ENCODE data around the gene CLDN3. TPM values are rescaled to one million over a fixed set of nuclear protein-coding genes. Genes with fewer than 3 reads are reported as not detected.
"Not testable (repeated sequence)": the region's sequence is repeated elsewhere in the genome, so short reads cannot be mapped to it uniquely, and the experiment has no call there.

CLDN3 gene
- total RNA-seq, 1 experiment from 2014 or later, result not detected

DNA sequence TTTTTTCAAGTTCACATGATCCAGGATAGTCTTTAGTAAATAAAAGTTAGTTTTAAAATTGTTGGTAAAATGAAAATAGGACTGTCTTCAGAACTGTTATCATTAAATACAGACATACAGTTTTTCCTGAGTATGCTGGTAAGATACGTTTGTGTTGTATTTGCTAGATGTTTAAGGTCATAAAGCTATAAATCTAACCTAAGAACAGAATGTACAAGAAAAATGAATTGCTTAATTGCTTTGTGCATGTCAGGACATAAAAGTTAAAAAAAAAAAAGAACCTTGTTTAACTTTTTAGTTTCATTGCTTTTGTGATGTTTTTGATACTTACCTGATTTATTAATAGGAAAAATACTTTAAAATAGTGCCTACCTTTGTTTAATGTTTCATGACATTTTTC, 31.5 kb upstream of the CLDN3 start:
- CTCF ChIA-PET, result interaction anchor here (0.6 to 1.1 kb wide), 2 partner anchors 45 to 224 kb away, joined by 3 to 6 read pairs; no protein-coding TSS in a partner anchor
- intact Hi-C loops (cut with micrococcal nuclease), result loop anchor here (10.0 kb wide), 1 partner anchor 57 kb away; no protein-coding TSS in a partner anchor
- no peaks in the 10 kb centered on the region for H3K27me3 Mint-ChIP-seq (ENCODE audit: insufficient read depth, unreplicated experiment)
- H3K36me3 Mint-ChIP-seq (ENCODE audit: insufficient read depth, unreplicated experiment), result no peaks in the 10 kb centered on the region
- POLR2A ChIA-PET, result interaction anchor here (1.1 to 3.2 kb wide), 5 partner anchors 7 to 62 kb away, joined by 3 to 17 read pairs (median 10); partner anchors contain the start of gene ABHD11
- peaks cover 12% of the 10 kb centered on the region for H3K4me1 Mint-ChIP-seq (ENCODE audit: insufficient read depth, unreplicated experiment)
- no peak for DNase-seq (ENCODE audit: unreplicated experiment)
- no TSS peak for BruUV-seq (replicated peaks)
- no peaks in the 10 kb centered on the region for H3K9me3 Mint-ChIP-seq (ENCODE audit: unreplicated experiment)
- peak overlapping the region; percentile 8 for H3K27ac Mint-ChIP-seq (ENCODE audit: low read depth, unreplicated experiment)
- no peak overlapping the region for H3K4me3 Mint-ChIP-seq (ENCODE audit: unreplicated experiment)
- TF ChIP-seq, protein P1, sequence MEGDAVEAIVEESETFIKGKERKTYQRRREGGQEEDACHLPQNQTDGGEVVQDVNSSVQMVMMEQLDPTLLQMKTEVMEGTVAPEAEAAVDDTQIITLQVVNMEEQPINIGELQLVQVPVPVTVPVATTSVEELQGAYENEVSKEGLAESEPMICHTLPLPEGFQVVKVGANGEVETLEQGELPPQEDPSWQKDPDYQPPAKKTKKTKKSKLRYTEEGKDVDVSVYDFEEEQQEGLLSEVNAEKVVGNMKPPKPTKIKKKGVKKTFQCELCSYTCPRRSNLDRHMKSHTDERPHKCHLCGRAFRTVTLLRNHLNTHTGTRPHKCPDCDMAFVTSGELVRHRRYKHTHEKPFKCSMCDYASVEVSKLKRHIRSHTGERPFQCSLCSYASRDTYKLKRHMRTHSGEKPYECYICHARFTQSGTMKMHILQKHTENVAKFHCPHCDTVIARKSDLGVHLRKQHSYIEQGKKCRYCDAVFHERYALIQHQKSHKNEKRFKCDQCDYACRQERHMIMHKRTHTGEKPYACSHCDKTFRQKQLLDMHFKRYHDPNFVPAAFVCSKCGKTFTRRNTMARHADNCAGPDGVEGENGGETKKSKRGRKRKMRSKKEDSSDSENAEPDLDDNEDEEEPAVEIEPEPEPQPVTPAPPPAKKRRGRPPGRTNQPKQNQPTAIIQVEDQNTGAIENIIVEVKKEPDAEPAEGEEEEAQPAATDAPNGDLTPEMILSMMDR (IDR thresholded peaks at IDR 0.05; ENCODE audit: unreplicated experiment), result no peak

DNA sequence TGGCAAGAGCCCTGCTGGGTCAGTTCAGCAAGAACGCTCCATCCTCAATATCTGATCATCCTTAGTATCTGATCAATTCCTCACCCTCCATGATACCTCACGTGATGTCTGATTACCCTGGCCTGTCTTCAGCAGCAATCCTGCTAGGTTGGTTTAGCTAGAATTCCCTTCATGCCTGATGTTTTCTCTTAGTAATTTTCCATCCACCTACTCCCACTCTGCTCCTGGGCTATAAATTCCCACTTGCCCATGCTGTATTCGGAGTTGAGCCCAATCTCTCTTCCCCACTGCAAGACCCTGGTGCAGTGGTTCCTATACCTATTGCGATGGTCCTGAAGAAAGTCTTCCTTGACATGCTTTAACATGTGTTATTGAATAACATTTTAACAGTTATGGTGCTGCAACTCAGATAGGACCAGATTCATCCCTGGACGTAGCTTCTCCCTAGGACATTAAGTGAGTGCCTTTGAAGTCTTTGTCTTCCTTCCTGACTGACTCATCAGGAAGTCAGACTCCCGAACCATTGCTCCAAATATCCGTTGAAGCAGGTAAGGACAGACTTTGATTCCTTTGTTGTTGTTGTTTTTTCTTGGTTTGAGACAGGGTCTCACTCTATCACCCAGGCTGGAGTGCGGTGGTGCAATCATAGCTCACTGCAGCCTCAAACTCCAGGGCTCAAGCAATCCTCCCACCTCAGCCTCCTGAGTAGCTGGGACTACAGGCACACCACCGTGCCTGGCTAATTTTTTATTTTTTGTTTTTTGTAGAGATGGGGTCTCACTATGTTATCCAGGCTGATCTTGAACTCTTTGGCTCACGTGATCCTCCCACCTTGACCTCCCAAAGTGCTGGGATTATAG, 29.4 kb upstream of the CLDN3 start:
- Mint-ChIP-seq H3K36me3 (ENCODE audit: insufficient read depth, unreplicated experiment) (no peaks in the 10 kb centered on the region), H3K9me3 (ENCODE audit: unreplicated experiment) (no peaks in the 10 kb centered on the region), H3K4me1 (ENCODE audit: insufficient read depth, unreplicated experiment) (peaks cover 8% of the 10 kb centered on the region), H3K27ac (ENCODE audit: low read depth, unreplicated experiment) (no peak overlapping the region), H3K4me3 (ENCODE audit: unreplicated experiment) (no peak overlapping the region), H3K27me3 (ENCODE audit: insufficient read depth, unreplicated experiment) (no peaks in the 10 kb centered on the region)
- DNase-seq (ENCODE audit: unreplicated experiment), result peak; percentile 33
- TF ChIP-seq, protein P1 (IDR thresholded peaks at IDR 0.05; ENCODE audit: unreplicated experiment), result no peak
- intact Hi-C loops (cut with micrococcal nuclease), result loop anchor here (10.0 kb wide), 1 partner anchor 55 kb away; no protein-coding TSS in a partner anchor
- POLR2A ChIA-PET, result interaction anchor here (0.6 to 3.2 kb wide), 5 partner anchors 9 to 60 kb away, joined by 3 to 17 read pairs (median 9); partner anchors contain the start of gene ABHD11
- no TSS peak for BruUV-seq (replicated peaks)
- CTCF ChIA-PET, result no interaction called here

DNA sequence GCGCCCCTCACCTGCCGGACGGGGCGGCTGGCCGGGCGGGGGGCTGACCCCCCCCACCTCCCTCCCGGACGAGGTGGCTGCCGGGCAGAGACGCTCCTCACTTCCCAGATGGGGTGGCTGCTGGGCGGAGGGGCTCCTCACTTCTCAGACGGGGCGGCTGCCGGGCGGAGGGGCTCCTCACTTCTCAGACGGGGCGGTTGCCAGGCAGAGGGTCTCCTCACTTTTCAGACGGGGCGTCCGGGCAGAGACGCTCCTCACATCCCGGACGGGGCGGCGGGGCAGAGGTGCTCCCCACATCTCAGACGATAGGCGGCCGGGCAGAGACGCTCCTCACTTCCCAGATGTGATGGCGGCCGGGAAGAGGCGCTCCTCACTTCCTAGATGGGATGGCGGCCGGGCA, 27.1 kb upstream of the CLDN3 start:
- H3K27ac Mint-ChIP-seq (ENCODE audit: low read depth, unreplicated experiment); POLR2A ChIA-PET; CTCF ChIA-PET; intact Hi-C loops (cut with micrococcal nuclease); DNase-seq (ENCODE audit: unreplicated experiment); H3K9me3 Mint-ChIP-seq (ENCODE audit: unreplicated experiment); H3K27me3 Mint-ChIP-seq (ENCODE audit: insufficient read depth, unreplicated experiment); BruUV-seq (replicated peaks); H3K4me3 Mint-ChIP-seq (ENCODE audit: unreplicated experiment); H3K36me3 Mint-ChIP-seq (ENCODE audit: insufficient read depth, unreplicated experiment): not testable (repeated sequence)
- H3K4me1 Mint-ChIP-seq (ENCODE audit: insufficient read depth, unreplicated experiment), result peaks cover 10% of the 10 kb centered on the region

DNA sequence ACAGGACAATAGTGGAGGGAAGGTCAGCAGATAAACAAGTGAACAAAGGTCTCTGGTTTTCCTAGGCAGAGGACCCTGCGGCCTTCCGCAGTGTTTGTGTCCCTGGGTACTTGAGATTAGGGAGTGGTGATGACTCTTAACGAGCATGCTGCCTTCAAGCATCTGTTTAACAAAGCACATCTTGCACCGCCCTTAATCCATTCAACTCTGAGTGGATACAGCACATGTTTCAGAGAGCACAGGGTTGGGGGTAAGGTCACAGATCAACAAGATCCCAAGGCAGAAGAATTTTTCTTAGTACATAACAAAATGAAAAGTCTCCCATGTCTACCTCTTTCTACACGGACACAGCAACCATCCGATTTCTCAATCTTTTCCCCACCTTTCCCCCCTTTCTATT, 26.6 kb upstream of the CLDN3 start:
- DNase-seq (ENCODE audit: unreplicated experiment); BruUV-seq (replicated peaks); H3K36me3 Mint-ChIP-seq (ENCODE audit: insufficient read depth, unreplicated experiment); CTCF ChIA-PET; POLR2A ChIA-PET; H3K4me3 Mint-ChIP-seq (ENCODE audit: unreplicated experiment); H3K27ac Mint-ChIP-seq (ENCODE audit: low read depth, unreplicated experiment); H3K9me3 Mint-ChIP-seq (ENCODE audit: unreplicated experiment); intact Hi-C loops (cut with micrococcal nuclease); H3K27me3 Mint-ChIP-seq (ENCODE audit: insufficient read depth, unreplicated experiment): not testable (repeated sequence)
- peaks cover 15% of the 10 kb centered on the region for H3K4me1 Mint-ChIP-seq (ENCODE audit: insufficient read depth, unreplicated experiment)

DNA sequence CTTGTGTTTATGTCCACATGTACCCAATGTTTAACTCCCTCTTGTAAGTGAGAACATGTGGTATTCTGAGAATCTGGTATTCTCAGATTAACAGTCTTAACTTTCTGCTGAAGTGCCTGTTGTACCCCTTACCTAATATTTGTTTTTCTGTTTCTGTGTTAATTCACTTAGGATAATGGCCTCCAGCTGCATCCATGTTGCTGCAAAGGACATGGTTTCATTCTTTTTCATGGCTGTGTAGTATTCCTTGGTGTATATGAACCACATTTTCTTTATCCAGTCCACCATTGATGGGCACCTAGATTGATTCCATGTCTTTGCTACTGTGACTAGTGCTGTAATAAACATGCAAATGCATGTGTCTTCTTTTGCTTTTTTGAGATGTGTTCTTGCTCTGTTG, 25.1 kb upstream of the CLDN3 start:
- H3K9me3 Mint-ChIP-seq (ENCODE audit: unreplicated experiment); H3K36me3 Mint-ChIP-seq (ENCODE audit: insufficient read depth, unreplicated experiment); BruUV-seq (replicated peaks); intact Hi-C loops (cut with micrococcal nuclease); POLR2A ChIA-PET; H3K4me3 Mint-ChIP-seq (ENCODE audit: unreplicated experiment); H3K27ac Mint-ChIP-seq (ENCODE audit: low read depth, unreplicated experiment); DNase-seq (ENCODE audit: unreplicated experiment); H3K27me3 Mint-ChIP-seq (ENCODE audit: insufficient read depth, unreplicated experiment): not testable (repeated sequence)
- CTCF ChIA-PET, result interaction anchor here (0.6 kb wide), 1 partner anchor 39 kb away, joined by 3 read pairs; no protein-coding TSS in a partner anchor
- peaks cover 15% of the 10 kb centered on the region for H3K4me1 Mint-ChIP-seq (ENCODE audit: insufficient read depth, unreplicated experiment)

DNA sequence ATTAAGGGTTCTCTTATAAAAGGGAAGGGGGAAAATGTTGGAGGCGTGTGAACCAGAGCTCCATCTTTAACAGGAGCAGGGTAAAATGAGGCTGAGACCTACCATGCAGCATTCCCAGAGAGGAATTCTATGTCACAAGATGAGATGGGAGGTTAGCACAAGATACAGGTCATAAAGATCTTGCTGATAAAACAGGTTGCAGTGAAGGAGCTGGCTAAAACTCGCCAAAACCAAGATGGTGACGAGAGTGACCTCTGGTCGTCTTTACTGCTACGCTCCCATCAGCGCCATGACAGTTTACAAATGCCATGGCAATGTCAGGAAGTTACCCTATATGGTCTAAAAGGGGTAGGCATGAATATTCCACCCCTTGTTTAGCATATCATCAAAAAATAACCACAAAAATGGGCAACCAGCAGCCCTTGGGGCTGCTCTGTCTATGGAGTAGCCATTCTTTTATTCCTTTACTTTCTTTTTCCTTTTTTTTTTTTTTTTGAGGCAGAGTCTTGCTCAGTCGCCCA, 21.2 kb upstream of the CLDN3 start:
- BruUV-seq (replicated peaks); H3K27me3 Mint-ChIP-seq (ENCODE audit: insufficient read depth, unreplicated experiment); H3K27ac Mint-ChIP-seq (ENCODE audit: low read depth, unreplicated experiment); H3K4me3 Mint-ChIP-seq (ENCODE audit: unreplicated experiment); DNase-seq (ENCODE audit: unreplicated experiment); intact Hi-C loops (cut with micrococcal nuclease); H3K9me3 Mint-ChIP-seq (ENCODE audit: unreplicated experiment); H3K4me1 Mint-ChIP-seq (ENCODE audit: insufficient read depth, unreplicated experiment); H3K36me3 Mint-ChIP-seq (ENCODE audit: insufficient read depth, unreplicated experiment): not testable (repeated sequence)
- POLR2A ChIA-PET, result interaction anchor here (0.6 kb wide), 1 partner anchor 63 kb away, joined by 3 read pairs; no protein-coding TSS in a partner anchor
- CTCF ChIA-PET, result interaction anchor here (0.6 to 1.0 kb wide), 5 partner anchors 38 to 688 kb away, joined by 3 read pairs; no protein-coding TSS in a partner anchor

Data from MCF 10A (cell line).